NCI-H69 (cell line): Measurements from ENCODE around the gene RNF167.

Experiments used
- DNase-seq: peaks from one replicate; lab custom pipeline; 2025; lab: John Stamatoyannopoulos, UW

Gene RNF167

GRCh38 chr17:4938688-4939545, 1.2 kb upstream of the RNF167 start:
- DNase-seq = peak; percentile 17

DNA sequence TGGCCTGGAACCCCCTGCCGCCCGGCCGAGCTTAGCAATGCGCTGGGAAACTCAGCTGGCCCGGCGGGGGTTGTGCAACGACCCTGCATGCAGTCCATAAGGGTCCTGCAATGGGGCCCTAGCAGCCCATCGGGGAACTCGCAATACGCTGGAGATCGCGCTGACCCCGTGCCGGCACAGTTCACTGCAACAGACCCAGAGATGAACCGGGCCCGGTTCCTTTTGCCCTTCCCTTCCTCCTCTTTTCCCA, 597 bp upstream of the RNF167 start:
- DNase-seq = no peak

GRCh38 chr17:4940555-4941318, 669 bp downstream of the RNF167 start:
- no peak for DNase-seq

- no peak for DNase-seq
These were observed 1.2 kb downstream of the RNF167 start for GRCh38 chr17:4941319-4941610.

DNA sequence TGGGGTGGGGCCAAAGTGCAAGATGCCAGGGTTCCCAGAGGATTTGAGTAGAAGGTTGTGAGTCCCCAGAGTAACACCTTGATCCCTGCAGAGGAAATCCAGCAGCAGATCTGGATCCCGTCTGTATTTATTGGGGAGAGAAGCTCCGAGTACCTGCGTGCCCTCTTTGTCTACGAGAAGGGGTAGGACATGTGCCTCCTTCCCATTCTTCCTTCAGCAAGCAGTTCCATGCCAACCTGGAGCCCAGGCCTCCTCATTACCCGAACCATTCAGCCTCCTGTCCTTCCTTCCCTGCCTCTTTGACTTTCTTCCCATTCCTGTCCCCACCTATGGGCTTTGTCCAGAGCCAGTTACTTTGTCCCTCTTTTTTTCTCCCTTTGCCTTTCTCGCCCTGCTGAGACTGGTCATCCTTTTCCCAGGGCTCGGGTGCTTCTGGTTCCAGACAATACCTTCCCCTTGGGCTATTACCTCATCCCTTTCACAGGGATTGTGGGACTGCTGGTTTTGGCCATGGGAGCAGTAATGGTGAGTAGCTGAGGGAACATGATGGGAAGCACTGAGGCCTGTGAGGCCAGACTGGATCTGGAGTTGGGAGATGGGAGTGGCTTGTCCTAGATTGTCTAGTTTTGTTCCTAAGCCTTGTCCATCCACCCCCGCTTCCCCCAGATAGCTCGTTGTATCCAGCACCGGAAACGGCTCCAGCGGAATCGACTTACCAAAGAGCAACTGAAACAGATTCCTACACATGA, 2.9 kb downstream of the RNF167 start:
- DNase-seq = no peak

GRCh38 chr17:4944163-4944553, 4.1 kb downstream of the RNF167 start:
- DNase-seq = no peak

DNA sequence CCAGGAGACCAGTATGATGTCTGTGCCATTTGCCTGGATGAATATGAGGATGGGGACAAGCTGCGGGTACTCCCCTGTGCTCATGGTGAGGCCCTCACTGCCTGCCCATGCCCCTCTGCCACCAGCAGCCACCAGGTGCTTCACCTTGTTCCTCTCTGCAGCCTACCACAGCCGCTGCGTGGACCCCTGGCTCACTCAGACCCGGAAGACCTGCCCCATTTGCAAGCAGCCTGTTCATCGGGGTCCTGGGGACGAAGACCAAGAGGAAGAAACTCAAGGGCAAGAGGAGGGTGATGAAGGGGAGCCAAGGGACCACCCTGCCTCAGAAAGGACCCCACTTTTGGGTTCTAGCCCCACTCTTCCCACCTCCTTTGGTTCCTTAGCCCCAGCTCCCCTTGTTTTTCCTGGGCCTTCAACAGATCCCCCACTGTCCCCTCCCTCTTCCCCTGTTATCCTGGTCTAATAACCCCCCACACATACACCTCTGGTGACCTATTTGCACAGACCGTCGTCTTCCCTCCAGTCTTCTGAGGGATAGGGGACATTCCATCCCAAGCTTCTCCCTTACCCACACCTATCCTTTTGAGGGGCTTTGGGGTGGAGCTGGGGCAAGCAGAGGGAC, 4.6 kb downstream of the RNF167 start:
- DNase-seq = no peak

- peak; percentile 47 for DNase-seq
These were observed 5.3 kb downstream of the RNF167 start for GRCh38 chr17:4945176-4945943.

DNA sequence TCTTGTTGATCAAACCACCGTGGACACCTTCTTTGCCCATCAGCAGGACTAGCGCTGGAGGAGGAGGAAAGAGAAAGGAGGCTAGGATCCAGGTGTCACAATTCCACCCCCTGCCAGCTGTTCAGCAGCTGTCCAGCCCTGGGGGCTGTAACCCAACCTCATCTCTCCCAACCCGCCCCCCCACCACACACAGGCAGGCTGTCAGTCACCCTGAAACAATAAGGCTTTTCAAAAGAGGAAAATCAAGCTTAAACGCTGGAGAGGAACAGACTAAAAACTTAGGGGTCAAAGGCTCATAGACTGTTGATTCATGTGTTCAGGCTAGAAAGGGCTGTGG, 5.8 kb downstream of the RNF167 start:
- peak; percentile 27 for DNase-seq

GRCh38 chr17:4946312-4946976, 6.4 kb downstream of the RNF167 start:
- DNase-seq = no peak

DNA sequence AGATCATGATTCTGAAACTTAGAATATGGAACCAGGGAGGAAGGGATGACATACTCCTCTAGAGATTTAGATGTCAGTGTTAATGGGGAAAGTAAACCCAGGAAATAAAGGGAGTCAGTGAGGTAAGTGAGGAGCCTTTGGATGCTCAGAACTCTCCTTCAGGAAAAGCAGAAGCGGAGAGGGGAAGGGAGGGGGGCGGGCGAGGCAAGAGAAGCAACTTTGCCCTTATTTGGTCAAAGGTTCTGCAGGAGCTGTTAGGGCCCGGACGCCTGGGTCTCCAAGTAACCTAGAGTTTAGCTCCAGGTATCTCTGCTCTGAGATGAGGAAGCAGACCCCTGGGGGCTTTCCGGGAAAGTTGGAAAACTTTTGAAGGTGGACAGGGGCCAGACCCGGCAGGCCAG, 6.9 kb downstream of the RNF167 start:
- no peak for DNase-seq

DNA sequence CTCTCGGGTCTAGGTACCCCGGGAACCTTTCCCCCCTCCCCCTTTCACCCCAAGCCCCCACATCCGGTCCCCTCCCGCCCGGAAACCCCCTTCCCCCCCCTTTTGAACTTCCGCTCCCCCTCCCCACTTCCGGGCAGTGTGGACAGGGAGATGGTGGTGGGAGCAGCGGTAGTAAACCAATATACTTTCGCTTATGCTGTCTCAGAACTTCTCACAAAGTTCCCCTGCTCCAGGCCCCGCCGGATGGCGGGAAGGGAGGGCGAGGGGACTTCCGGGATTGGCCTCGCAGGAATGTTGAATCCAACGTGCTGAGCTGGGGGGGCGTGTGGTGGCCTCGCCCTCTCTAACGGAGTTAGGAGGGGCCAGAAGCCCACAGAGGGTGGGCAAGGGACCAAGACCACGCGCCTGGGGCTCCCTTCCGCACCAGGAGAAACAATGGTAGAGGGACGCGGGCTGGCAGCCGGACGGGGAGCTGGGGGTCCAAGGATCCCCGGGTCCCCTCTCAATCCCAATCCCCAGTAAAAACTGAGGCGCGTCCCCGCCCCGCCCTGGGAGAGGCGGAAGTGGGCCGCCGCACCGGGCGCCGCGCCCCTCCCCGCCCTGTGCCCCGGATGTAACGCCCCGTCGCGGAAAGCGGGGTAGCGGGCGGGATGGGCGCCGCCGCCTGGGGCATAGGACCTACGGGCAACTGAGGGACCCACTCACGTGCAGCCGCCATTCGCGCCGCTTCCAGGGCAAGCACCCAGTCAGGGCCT, 7.5 kb downstream of the RNF167 start:
- peak; percentile 61 for DNase-seq

DNA sequence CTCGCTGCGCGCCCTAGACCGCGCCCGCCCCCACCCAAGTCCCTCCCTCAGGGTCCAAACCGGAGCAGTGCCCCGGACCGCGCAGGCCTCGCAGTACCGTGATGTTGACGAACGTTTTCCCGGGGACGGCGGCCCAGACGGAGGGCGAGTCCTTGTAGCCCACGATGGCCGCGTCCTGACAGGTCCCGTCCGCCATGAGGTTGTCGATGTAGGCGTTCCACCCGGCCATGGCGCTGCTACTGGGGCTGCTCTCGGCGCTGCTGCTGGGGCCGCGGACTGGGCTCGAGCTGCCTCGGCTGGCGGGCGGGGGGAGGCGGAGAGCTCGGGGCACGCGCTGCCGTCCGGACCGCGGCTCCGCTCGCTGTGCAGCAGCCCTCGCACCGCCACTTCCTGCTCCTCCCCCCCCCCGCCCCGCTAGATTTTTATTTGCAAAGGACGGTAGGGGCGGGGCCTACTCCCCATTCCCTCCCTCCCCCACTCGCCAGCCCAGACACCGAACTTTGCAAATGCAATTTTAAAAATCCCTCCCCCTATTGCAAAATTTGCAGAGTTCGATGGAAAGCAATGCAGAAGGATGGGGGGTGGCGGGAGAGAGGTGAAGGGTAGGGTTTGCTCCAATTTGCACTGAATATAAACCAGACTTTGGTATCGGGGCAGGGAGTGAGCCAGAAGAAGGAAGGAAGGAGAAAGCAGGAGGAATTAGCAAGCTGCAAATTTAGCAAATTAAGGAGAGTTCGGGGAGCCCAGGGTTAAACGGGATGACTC, 8.3 kb downstream of the RNF167 start, which contains the start of gene PFN1:
PFN1 (minus strand) TSS at position 365 of the 765 bp plus-strand sequence; CDS start at position 229, 136 bp downstream.
- peak; percentile 86 for DNase-seq

- DNase-seq = peak; percentile 91
These were observed 8.9 kb downstream of the RNF167 start for GRCh38 chr17:4948931-4949320.

DNA sequence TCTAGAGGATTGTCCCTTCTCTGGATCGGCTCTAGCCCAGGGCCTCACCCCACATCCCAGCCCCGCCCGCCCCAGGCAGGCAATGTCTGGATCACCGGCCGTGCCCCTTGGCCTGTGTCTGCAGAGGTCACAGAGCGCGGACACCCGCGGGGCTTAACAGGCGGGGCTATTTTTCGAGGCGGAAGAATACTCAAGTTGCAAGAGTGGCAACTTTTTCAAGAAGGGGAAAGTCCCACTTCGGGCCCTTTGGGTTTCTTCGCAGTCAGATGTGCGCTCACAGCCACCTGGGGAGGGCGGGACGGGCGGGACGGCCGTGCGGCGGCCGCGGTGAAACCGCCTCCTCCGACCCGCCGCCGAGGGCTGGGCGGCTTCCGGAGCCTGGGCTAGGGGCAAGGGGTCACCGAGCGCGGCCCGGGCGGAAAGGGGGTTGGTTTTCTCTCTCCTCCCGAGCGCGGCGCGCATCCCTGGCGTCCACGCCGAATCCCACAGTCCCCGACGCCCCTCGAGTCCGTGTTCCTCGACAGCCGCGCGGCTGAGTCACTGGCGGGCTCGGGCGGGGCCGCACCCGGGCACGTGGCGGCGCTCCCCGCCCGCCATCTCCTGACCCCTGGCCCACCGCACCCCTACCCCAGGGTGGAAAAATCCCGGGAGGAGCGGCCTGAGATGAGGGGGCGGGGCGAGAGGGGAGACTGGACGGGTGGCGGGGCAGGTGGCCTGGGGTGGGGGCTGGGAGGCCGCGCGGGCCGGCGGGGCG, 9.4 kb downstream of the RNF167 start:
- DNase-seq = peak; percentile 81

DNA sequence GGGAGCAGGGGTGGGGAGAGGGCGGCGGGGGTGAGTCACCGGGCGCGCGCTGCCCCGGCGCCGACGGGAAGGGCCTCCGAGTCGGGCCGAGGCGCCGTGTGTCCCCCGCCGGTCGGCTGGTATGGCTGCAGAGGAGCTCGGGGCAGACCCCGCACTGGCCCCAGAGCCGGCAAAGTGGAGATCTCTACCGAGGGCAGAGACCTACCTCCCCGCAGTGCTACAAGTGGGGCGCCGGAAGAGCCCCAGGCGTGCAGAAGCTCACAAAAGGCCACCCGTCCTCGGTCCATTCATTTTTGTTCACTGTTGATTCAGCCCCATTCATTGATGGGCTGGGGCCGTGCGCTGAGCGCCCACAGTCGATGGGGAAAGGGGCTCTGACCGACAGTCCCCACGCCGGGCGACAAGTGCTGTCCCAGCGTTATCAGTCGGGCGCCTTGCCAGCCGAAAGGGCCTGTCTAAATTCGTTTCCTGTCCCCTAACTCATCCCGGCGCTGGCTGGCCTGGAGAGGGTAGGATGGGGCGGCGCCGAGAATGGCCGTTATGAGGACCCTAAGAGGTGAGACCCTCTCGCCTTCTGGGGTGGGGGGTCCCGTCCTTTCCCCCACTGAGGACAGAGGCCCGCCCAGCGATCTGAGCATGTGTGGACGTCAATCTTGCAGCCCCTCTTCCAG, 10.1 kb downstream of the RNF167 start:
- no peak for DNase-seq

DNA sequence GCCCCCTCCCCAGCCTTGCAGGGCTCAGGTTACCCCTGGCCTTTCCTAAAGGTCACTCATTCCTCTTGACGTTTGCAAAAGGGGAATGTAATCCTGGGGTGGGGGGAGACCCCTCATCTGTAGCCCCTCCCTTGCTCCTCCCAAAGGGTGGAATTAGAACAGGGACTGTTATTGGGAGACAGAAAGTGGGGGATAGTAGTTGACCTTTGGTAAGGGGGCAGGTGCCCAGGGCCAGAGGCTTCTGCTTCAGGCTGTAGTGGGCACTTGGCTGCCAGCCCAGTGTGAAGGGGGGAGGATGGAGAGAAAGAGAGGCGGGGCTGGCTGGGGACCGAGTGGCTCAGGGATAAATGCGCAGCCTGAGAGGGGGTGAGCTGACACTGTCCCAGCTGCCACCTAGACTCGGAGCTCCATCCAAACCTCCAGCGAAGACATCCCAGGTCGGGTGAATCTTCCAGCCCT, 10.7 kb downstream of the RNF167 start, which contains the start of gene ENO3:
ENO3 (plus strand) TSS at position 374 of the 459 bp plus-strand sequence. CDS start 711 bp downstream, outside the sequence.
- DNase-seq = peak; percentile 28

GRCh38 chr17:4951486-4951885, 11.4 kb downstream of the RNF167 start:
- DNase-seq = no peak
